OCI-LY7 (cell line): ENCODE results near the gene TULP4. TPM values are rescaled to one million over a fixed set of nuclear protein-coding genes. Genes with fewer than 3 reads are reported as not detected.
"Not testable (repeated sequence)": the region's sequence is repeated elsewhere in the genome, so short reads cannot be mapped to it uniquely, and the experiment has no call there.

Source experiments
- BruUV-seq: library from RNA; stranded (reverse); fragments of 400-500 nt; replicated peaks from 2 replicates; lab custom pipeline; 2021; lab: Mats Ljungman, UMichigan
- CTCF ChIA-PET: fragments of 300-600 bp; sonication (Branson Sonifier 250); formaldehyde crosslinking; loops from one replicate; lab custom pipeline; 2022; ENCODE audit warnings: antibody characterized with exemption; ENCODE audit not compliant: unreplicated experiment; lab: Charles Lee
- POLR2A ChIA-PET: fragments of 300-600 bp; sonication (Branson Sonifier 250); formaldehyde crosslinking; loops from one replicate; lab custom pipeline; 2022; ENCODE audit warnings: antibody characterized with exemption; lab: Charles Lee
- DNase-seq: peaks from one replicate; pipeline ENCODE4 v3.0.0-alpha.2; 2015; ENCODE audit warnings: low spot score
- H2AFZ ChIP-seq: fragments of 200-600 bp; sonication (generic), shearing (Covaris generic); 2 replicates; pipeline ENCODE4 v1.6.1; 2014; ENCODE audit warnings: mild to moderate bottlenecking, antibody characterized with exemption, low read length, moderate library complexity
- H3K27ac ChIP-seq: fragments of 200-600 bp; sonication (generic); 2 replicates; pipeline ENCODE4 v1.5.1; 2014; ENCODE audit warnings: mixed run types, low read depth, mild to moderate bottlenecking, moderate library complexity, low read length, inconsistent platforms; ENCODE audit not compliant: poor library complexity, severe bottlenecking
- H3K36me3 ChIP-seq: fragments of 200-600 bp; sonication (generic); 2 replicates; pipeline ENCODE4 v1.6.1; 2014; ENCODE audit warnings: mild to moderate bottlenecking, antibody characterized with exemption, low read length, moderate library complexity, mixed read lengths; ENCODE audit not compliant: insufficient read depth
- H3K4me1 ChIP-seq: fragments of 200-600 bp; sonication (generic); 2 replicates; pipeline ENCODE4 v1.5.1; 2014; ENCODE audit warnings: mild to moderate bottlenecking, low read length; ENCODE audit not compliant: insufficient read depth, poor library complexity, severe bottlenecking
- H3K4me2 ChIP-seq: fragments of 200-600 bp; sonication (generic); 2 replicates; pipeline ENCODE4 v1.6.1; 2014; ENCODE audit warnings: mild to moderate bottlenecking, low read length
- H3K4me3 ChIP-seq: fragments of 200-600 bp; sonication (generic); 2 replicates; pipeline ENCODE4 v1.5.1; 2014; ENCODE audit warnings: mild to moderate bottlenecking, low read depth, low read length; ENCODE audit not compliant: poor library complexity, severe bottlenecking
- H3K79me2 ChIP-seq: fragments of 200-600 bp; sonication (generic); 2 replicates; pipeline ENCODE4 v1.6.1; 2016; ENCODE audit warnings: low read depth, mild to moderate bottlenecking, low read length, moderate library complexity, mixed read lengths; ENCODE audit not compliant: insufficient read depth
- H3K9me2 ChIP-seq: fragments of 200-600 bp; sonication (generic); 2 replicates; pipeline ENCODE4 v1.6.1; 2016; ENCODE audit warnings: mild to moderate bottlenecking, low read length, mixed read lengths; ENCODE audit not compliant: insufficient read depth
- H3K9me3 ChIP-seq: fragments of 200-600 bp; sonication (generic); 2 replicates; pipeline ENCODE4 v1.6.1; 2014; ENCODE audit warnings: mild to moderate bottlenecking, mixed run types, low read length, mixed read lengths
- H4K20me1 ChIP-seq: fragments of 200-600 bp; sonication (generic); 2 replicates; pipeline ENCODE4 v1.6.1; 2014; ENCODE audit warnings: mild to moderate bottlenecking, antibody characterized with exemption, low read length, moderate library complexity, mixed read lengths; ENCODE audit not compliant: insufficient read depth
- EZH2phosphoT487 ChIP-seq: fragments of 200-600 bp; sonication (generic); IDR thresholded peaks from 2 replicates; pipeline ENCODE4 v1.6.1; 2018; ENCODE audit warnings: low read depth, borderline replicate concordance, mild to moderate bottlenecking, mixed run types, antibody characterized with exemption, low read length, moderate library complexity, mixed read lengths
- intact Hi-C: fragments of 100-400 bp; cut with micrococcal nuclease; formaldehyde crosslinking; loops from one replicate; pipeline ENCODE4 v1.10.0; 2022; ENCODE audit not compliant: unreplicated experiment
- total RNA-seq, 2 experiments: library from RNA; depleted of rRNA in 1 of 2; stranded (reverse); fragments of >200 nt in 1 of 2; shearing (Covaris generic) in 1 of 2; gene quantifications; 2 replicates each; pipeline ENCODE4 v1.2.3, GENCODE V29; 2014 to 2022
- TF ChIP-seq, protein P1 (sequence below): fragments of 200-600 bp; sonication (generic); conservative IDR thresholded peaks from 2 replicates; pipeline ENCODE4 v1.5.1; 2014; ENCODE audit warnings: mild to moderate bottlenecking, antibody characterized with exemption, low read length, moderate library complexity, mixed read lengths

The TULP4 gene
- total RNA-seq, 2 experiments from 2014 or later = 62.1 to 64.8 TPM

DNA sequence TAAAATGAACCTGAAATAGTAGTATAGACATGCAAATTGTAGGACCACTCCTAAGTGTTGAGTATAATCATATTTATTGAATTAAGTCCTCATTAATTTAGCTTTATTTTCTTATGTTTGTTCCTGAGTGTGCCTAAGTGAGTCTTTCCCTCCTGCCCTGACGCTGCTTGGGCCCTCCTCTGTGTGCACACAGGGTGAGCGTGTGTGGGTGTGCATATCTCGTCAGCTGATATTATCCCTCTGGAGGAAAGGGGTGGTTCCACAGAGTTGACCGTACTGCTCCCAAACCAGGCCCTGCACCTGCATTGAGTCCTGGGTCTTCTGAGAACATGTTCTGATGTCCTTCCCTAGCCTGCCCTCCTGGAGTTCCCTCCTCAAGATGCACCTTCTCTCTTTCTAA, 28.0 kb downstream of the TULP4 start:
- H3K4me2 ChIP-seq = no peak overlapping the region
- no TSS peak for BruUV-seq
- H3K9me2 ChIP-seq = no peaks in the 10 kb centered on the region
- H2AFZ ChIP-seq = no peak overlapping the region
- DNase-seq = no peak
- H4K20me1 ChIP-seq = no peaks in the 10 kb centered on the region
- H3K79me2 ChIP-seq = 0 out of 2 replicates have a peak, but pooled peaks cover 4% of the 10 kb centered on the region
- no peak overlapping the region for H3K27ac ChIP-seq
- no peaks in the 10 kb centered on the region for H3K9me3 ChIP-seq
- 0 out of 2 replicates have a peak, but pooled peaks cover 4% of the 10 kb centered on the region for H3K36me3 ChIP-seq
- no peak overlapping the region for H3K4me3 ChIP-seq
- TF ChIP-seq, protein P1, sequence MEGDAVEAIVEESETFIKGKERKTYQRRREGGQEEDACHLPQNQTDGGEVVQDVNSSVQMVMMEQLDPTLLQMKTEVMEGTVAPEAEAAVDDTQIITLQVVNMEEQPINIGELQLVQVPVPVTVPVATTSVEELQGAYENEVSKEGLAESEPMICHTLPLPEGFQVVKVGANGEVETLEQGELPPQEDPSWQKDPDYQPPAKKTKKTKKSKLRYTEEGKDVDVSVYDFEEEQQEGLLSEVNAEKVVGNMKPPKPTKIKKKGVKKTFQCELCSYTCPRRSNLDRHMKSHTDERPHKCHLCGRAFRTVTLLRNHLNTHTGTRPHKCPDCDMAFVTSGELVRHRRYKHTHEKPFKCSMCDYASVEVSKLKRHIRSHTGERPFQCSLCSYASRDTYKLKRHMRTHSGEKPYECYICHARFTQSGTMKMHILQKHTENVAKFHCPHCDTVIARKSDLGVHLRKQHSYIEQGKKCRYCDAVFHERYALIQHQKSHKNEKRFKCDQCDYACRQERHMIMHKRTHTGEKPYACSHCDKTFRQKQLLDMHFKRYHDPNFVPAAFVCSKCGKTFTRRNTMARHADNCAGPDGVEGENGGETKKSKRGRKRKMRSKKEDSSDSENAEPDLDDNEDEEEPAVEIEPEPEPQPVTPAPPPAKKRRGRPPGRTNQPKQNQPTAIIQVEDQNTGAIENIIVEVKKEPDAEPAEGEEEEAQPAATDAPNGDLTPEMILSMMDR = no peak
- TF ChIP-seq EZH2phosphoT487 = no peak
- ChIA-PET POLR2A (interaction anchor here (0.6 to 3.0 kb wide), 2 partner anchors 13 to 683 kb away, joined by 4 to 10 read pairs; no protein-coding TSS in a partner anchor), CTCF (no interaction called here)
- no peaks in the 10 kb centered on the region for H3K4me1 ChIP-seq
- intact Hi-C loops = no loop called here

DNA sequence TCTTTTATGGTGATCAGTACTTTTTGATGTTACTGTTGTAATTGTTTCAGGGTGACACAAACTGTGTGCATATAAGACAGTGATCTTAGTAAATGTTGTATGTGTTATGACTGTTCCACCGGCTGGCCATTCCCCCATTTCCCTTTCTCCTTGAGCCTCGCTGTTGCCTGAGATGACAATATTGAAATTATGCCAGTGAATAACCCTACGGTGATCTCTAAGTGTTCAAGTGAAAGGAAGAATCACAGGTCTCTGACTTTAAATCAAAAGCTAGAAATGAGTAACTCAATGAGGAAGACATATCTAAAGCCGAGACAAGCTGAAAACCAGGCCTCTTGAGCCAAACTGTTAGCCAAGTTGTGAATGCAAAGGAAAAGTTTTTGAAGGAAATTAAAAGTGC, 32.3 kb downstream of the TULP4 start:
- Histone ChIP-seq H4K20me1 (no peaks in the 10 kb centered on the region), H3K4me3 (no peak overlapping the region), H3K27ac (no peak overlapping the region), H2AFZ (no peak overlapping the region), H3K4me2 (no peak overlapping the region), H3K9me2 (no peaks in the 10 kb centered on the region), H3K79me2 (no peaks in the 10 kb centered on the region), H3K36me3 (peaks cover 3% of the 10 kb centered on the region; the same call in 1 of the 2 replicates), H3K9me3 (no peaks in the 10 kb centered on the region), H3K4me1 (no peaks in the 10 kb centered on the region)
- POLR2A ChIA-PET = interaction anchor here (1.6 kb wide), 1 partner anchor 16 kb away, joined by 6 read pairs; no protein-coding TSS in a partner anchor
- TF ChIP-seq, protein P1 = no peak
- TF ChIP-seq EZH2phosphoT487 = no peak
- no peak for DNase-seq
- CTCF ChIA-PET = no interaction called here
- intact Hi-C loops = no loop called here
- no TSS peak for BruUV-seq

DNA sequence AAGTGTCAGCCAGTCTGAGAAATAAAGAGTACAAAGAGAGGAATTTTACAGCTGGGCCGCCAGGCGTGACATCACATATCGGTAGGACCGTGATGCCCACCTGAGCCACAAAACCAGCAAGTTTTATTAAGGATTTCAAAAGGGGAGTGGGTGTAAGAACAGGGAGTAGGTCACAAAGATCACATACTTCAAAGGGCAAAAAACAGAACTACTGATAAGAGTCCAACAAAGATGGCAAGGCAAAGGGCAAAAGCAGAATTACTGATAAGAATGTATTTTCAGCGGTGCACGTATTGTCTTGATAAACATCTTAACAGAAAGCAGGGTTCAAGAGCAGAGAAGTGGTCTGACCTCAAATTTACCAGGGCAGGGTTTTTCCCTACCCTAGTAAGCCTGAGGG, 33.2 kb downstream of the TULP4 start:
- H4K20me1 ChIP-seq, H3K4me2 ChIP-seq, H3K4me3 ChIP-seq, H3K4me1 ChIP-seq, DNase-seq, H2AFZ ChIP-seq, CTCF ChIA-PET, H3K27ac ChIP-seq, intact Hi-C loops, H3K79me2 ChIP-seq, H3K9me3 ChIP-seq, H3K9me2 ChIP-seq, BruUV-seq, H3K36me3 ChIP-seq, POLR2A ChIA-PET: not testable (repeated sequence)
